Vagina (tissue), 2 donors: ENCODE results near the gene SEBOX.

Source experiments
- CTCF ChIP-seq, 3 experiments: fragments of 450-650 bp in 2 of 3; fragments of 200-600 bp in 1 of 3; sonication (generic) in 1 of 3; IDR thresholded peaks; one replicate each; pipeline ENCODE4 v1.5.1; 2017 to 2019; ENCODE audit warnings: antibody characterized with exemption in 3 of 3, mild to moderate bottlenecking in 2 of 3, moderate library complexity in 2 of 3
- POLR2A ChIP-seq, 2 donors: fragments of 450-650 bp; IDR thresholded peaks; one replicate each; pipeline ENCODE4 v1.6.1; 2017; ENCODE audit warnings: antibody characterized with exemption in 2 of 2, mild to moderate bottlenecking in 2 of 2, moderate library complexity in 2 of 2
- POLR2AphosphoS5 ChIP-seq, 2 donors: sonication (generic); formaldehyde crosslinking; IDR thresholded peaks; one replicate each; pipeline ENCODE4 v1.9.0; 2017; ENCODE audit warnings: antibody characterized with exemption in 2 of 2, mild to moderate bottlenecking in 2 of 2, low read depth in 1 of 2; ENCODE audit not compliant: insufficient read depth in 1 of 2

GRCh38 chr17:28341516-28341915 lies 23.5 kb downstream of the SEBOX start:
- TF ChIP-seq CTCF (IDR thresholded peaks at IDR 0.05) (no peak), POLR2A (IDR thresholded peaks at IDR 0.05) (no peak), POLR2AphosphoS5 (IDR thresholded peaks at IDR 0.05; ENCODE audit: insufficient read depth in 1 of 2, low read depth in 1 of 2) (no peak)
